H1 (cell line): ENCODE results near the gene HSDL2. TPM values are rescaled to one million over a fixed set of nuclear protein-coding genes. Genes with fewer than 3 reads are reported as not detected.

Source experiments
- CTCF ChIA-PET: fragments of 300-600 bp; sonication (Branson Sonifier 250); formaldehyde crosslinking; loops from one replicate; lab custom pipeline; 2021; ENCODE audit not compliant: partially characterized antibody; lab: Charles Lee
- POLR2A ChIA-PET: fragments of 300-600 bp; sonication (Branson Sonifier 250); formaldehyde crosslinking; loops from one replicate; lab custom pipeline; 2021; ENCODE audit warnings: inconsistent platforms; ENCODE audit not compliant: partially characterized antibody; lab: Charles Lee
- DNase-seq, 2 experiments: peaks; one replicate each; pipeline versions ENCODE4 v3.0.0 to v3.0.0-alpha.2; 2010 to 2022; ENCODE audit warnings: low spot score in 2 of 2, low read depth in 1 of 2, mixed read lengths in 1 of 2
- FAIRE-seq: peaks from 2 replicates; lab custom pipeline; 2011; peaks lifted over from hg19 to GRCh38; lab: Jason Lieb, UNC
- H2AFZ ChIP-seq: 2 replicates; pipeline ENCODE4 v1.8.1; 2012; ENCODE audit warnings: low read length, inconsistent platforms
- H2AK5ac ChIP-seq: 2 replicates; pipeline ENCODE4 v1.6.1; 2013; ENCODE audit warnings: low read depth, low read length
- H2BK120ac ChIP-seq: replicated peaks from 2 replicates; pipeline ENCODE3; 2013; ENCODE audit warnings: low read depth, low read length, inconsistent platforms
- H2BK12ac ChIP-seq: 2 replicates; pipeline ENCODE4 v1.6.1; 2013; ENCODE audit warnings: low read depth, low read length
- H2BK15ac ChIP-seq: 2 replicates; pipeline ENCODE4 v1.6.1; 2013; ENCODE audit warnings: low read length
- H2BK20ac ChIP-seq: 2 replicates; pipeline ENCODE4 v1.6.1; 2013; ENCODE audit warnings: low read length
- H2BK5ac ChIP-seq: 2 replicates; pipeline ENCODE4 v1.6.1; 2013; ENCODE audit warnings: low read depth, low read length
- H3K14ac ChIP-seq: 2 replicates; pipeline ENCODE4 v1.6.1; 2013; ENCODE audit warnings: inconsistent platforms; ENCODE audit not compliant: insufficient read length
- H3K18ac ChIP-seq: 2 replicates; pipeline ENCODE4 v1.6.1; 2013; ENCODE audit warnings: low read length; ENCODE audit errors: extremely low read depth
- H3K23ac ChIP-seq: 2 replicates; pipeline ENCODE4 v1.6.1; 2013; ENCODE audit warnings: inconsistent platforms; ENCODE audit not compliant: insufficient read length
- H3K23me2 ChIP-seq: 2 replicates; pipeline ENCODE4 v1.6.1; 2013; ENCODE audit warnings: low read depth, low read length
- H3K27ac ChIP-seq: 2 replicates; pipeline ENCODE4 v1.6.1; 2011; ENCODE audit warnings: low read depth, low read length, inconsistent platforms
- H3K27me3 ChIP-seq, 4 experiments: replicated peaks in 1 of 4; 1 replicate in 1 of 4; 2 replicates in 3 of 4; pipeline versions ENCODE4 v1.6.1 to v1.8.1; 2011 to 2013; ENCODE audit warnings: low read length in 3 of 4, mild to moderate bottlenecking in 3 of 4, inconsistent platforms in 2 of 4, mixed read lengths in 2 of 4, moderate library complexity in 1 of 4; ENCODE audit not compliant: control insufficient read depth in 3 of 4, insufficient read depth in 3 of 4; ENCODE audit errors: extremely low read depth in 1 of 4
- H3K36me3 ChIP-seq, 4 experiments: 2 replicates each; pipeline versions ENCODE4 v1.6.1 to v1.8.1; 2011 to 2013; ENCODE audit warnings: mild to moderate bottlenecking in 4 of 4, low read length in 3 of 4, moderate library complexity in 2 of 4, control low read depth in 1 of 4, inconsistent platforms in 1 of 4; ENCODE audit not compliant: insufficient read depth in 4 of 4, control insufficient read depth in 2 of 4
- H3K4ac ChIP-seq: replicated peaks from 2 replicates; pipeline ENCODE3; 2013; ENCODE audit warnings: low read length, low read depth, mixed read lengths, inconsistent platforms; ENCODE audit not compliant: insufficient read length
- H3K4me1 ChIP-seq, 4 experiments: replicated peaks in 1 of 4; 1 replicate in 1 of 4; 2 replicates in 3 of 4; pipeline versions ENCODE4 v1.6.1 to v1.8.1; 2011 to 2013; ENCODE audit warnings: low read length in 3 of 4, inconsistent platforms in 2 of 4, mixed read lengths in 1 of 4; ENCODE audit not compliant: insufficient read depth in 4 of 4, control insufficient read depth in 3 of 4
- H3K4me2 ChIP-seq, 2 experiments: 2 replicates each; pipeline versions ENCODE4 v1.6.1 to v1.8.1; 2011 to 2013; ENCODE audit warnings: low read depth in 2 of 2, low read length in 2 of 2, control low read depth in 1 of 2, inconsistent platforms in 1 of 2, mild to moderate bottlenecking in 1 of 2; ENCODE audit not compliant: insufficient read depth in 1 of 2
- H3K4me3 ChIP-seq, 4 experiments: fragments of 200-600, 300-600 bp in 1 of 4; sonication (generic), shearing (Covaris generic), sonication (Bioruptor Twin) in 1 of 4; 2 replicates each; pipeline versions ENCODE4 v1.5.1 to v1.8.1; 2011 to 2016; ENCODE audit warnings: low read length in 4 of 4, low read depth in 3 of 4, control low read depth in 2 of 4, inconsistent platforms in 2 of 4, mild to moderate bottlenecking in 2 of 4, mixed read lengths in 1 of 4, moderate library complexity in 1 of 4; ENCODE audit not compliant: insufficient read depth in 2 of 4; ENCODE audit errors: extremely low read depth in 1 of 4
- H3K56ac ChIP-seq: replicated peaks from 2 replicates; pipeline ENCODE3; 2013; ENCODE audit warnings: low read depth, mild to moderate bottlenecking, mixed read lengths, low read length, inconsistent platforms; ENCODE audit not compliant: insufficient read length
- H3K79me1 ChIP-seq: 2 replicates; pipeline ENCODE4 v1.6.1; 2013; ENCODE audit warnings: low read depth, low read length, control low read depth
- H3K79me2 ChIP-seq, 2 experiments: 2 replicates each; pipeline versions ENCODE4 v1.6.1 to v1.8.1; 2012 to 2013; ENCODE audit warnings: low read length in 2 of 2, mild to moderate bottlenecking in 2 of 2, inconsistent platforms in 1 of 2; ENCODE audit not compliant: insufficient read depth in 2 of 2, control insufficient read depth in 1 of 2
- H3K9ac ChIP-seq, 4 experiments: replicated peaks in 1 of 4; 1 replicate in 1 of 4; 2 replicates in 3 of 4; pipeline versions ENCODE4 v1.6.1 to v1.8.1; 2011 to 2013; ENCODE audit warnings: low read depth in 3 of 4, low read length in 3 of 4, control low read depth in 2 of 4, mild to moderate bottlenecking in 2 of 4, moderate library complexity in 2 of 4, inconsistent platforms in 1 of 4; ENCODE audit errors: extremely low read depth in 1 of 4
- H3K9me3 ChIP-seq, 2 experiments: 2 replicates each; pipeline versions ENCODE4 v1.6.1 to v1.8.1; 2012 to 2013; ENCODE audit warnings: mild to moderate bottlenecking in 2 of 2, moderate library complexity in 2 of 2, control low read depth in 1 of 2, inconsistent platforms in 1 of 2, low read depth in 1 of 2, low read length in 1 of 2, mixed read lengths in 1 of 2; ENCODE audit not compliant: insufficient read depth in 2 of 2
- H4K20me1 ChIP-seq, 2 experiments: replicated peaks in 1 of 2; 2 replicates each; pipeline versions ENCODE3 to v1.8.1; 2011 to 2013; ENCODE audit warnings: inconsistent platforms in 2 of 2, low read length in 2 of 2, mild to moderate bottlenecking in 1 of 2; ENCODE audit not compliant: insufficient read depth in 2 of 2, control insufficient read depth in 1 of 2
- H4K5ac ChIP-seq: 2 replicates; pipeline ENCODE4 v1.6.1; 2013; ENCODE audit warnings: low read length, low read depth, mixed read lengths, inconsistent platforms; ENCODE audit not compliant: insufficient read length
- H4K8ac ChIP-seq: 2 replicates; pipeline ENCODE4 v1.8.0; 2013; ENCODE audit warnings: mild to moderate bottlenecking, moderate library complexity, low read length, inconsistent platforms; ENCODE audit not compliant: insufficient read depth; ENCODE audit errors: extremely low read depth
- H4K91ac ChIP-seq: replicated peaks from 2 replicates; pipeline ENCODE3; 2013; ENCODE audit warnings: low read length, mixed read lengths, inconsistent platforms; ENCODE audit not compliant: insufficient read length
- ATF3 ChIP-seq: IDR thresholded peaks from 2 replicates; pipeline ENCODE4 v1.6.1; 2011; ENCODE audit warnings: low read depth, mild to moderate bottlenecking, low read length; ENCODE audit not compliant: insufficient read depth
- BRCA1 ChIP-seq: IDR thresholded peaks from 2 replicates; pipeline ENCODE4 v1.6.1; 2012; ENCODE audit warnings: low read depth, low read length, improper control_type of control experiment
- EP300 ChIP-seq, 2 experiments: IDR thresholded peaks; 1 replicate in 1 of 2; 2 replicates in 1 of 2; pipeline ENCODE4 v1.6.1; 2011 to 2012; ENCODE audit warnings: low read depth in 2 of 2, low read length in 2 of 2, mild to moderate bottlenecking in 2 of 2, borderline replicate concordance in 1 of 2, inconsistent platforms in 1 of 2, moderate library complexity in 1 of 2
- EZH2 ChIP-seq: fragments of 200-600 bp; sonication (generic); IDR thresholded peaks from 2 replicates; pipeline ENCODE4 v1.7.1; 2012; ENCODE audit warnings: low read depth, mild to moderate bottlenecking, moderate library complexity, low read length, inconsistent platforms; ENCODE audit not compliant: severe bottlenecking
- FOSL1 ChIP-seq: IDR thresholded peaks from 2 replicates; pipeline ENCODE4 v1.6.1; 2011; ENCODE audit warnings: mild to moderate bottlenecking, low read depth, low read length, moderate library complexity; ENCODE audit not compliant: insufficient read depth
- GTF2F1 ChIP-seq: IDR thresholded peaks from 2 replicates; pipeline ENCODE4 v1.6.1; 2012; ENCODE audit warnings: low read depth, low read length, improper control_type of control experiment, borderline replicate concordance
- KDM5A ChIP-seq: fragments of 200-600 bp; IDR thresholded peaks from 2 replicates; pipeline ENCODE4 v1.7.1; 2012; ENCODE audit warnings: mild to moderate bottlenecking, low read length, inconsistent platforms, mixed read lengths
- MAX ChIP-seq: IDR thresholded peaks from 2 replicates; pipeline ENCODE4 v1.6.1; 2012; ENCODE audit warnings: inconsistent platforms
- NANOG ChIP-seq: IDR thresholded peaks from 2 replicates; pipeline ENCODE4 v1.6.1; 2011; ENCODE audit warnings: low read length, low read depth, mild to moderate bottlenecking, inconsistent platforms; ENCODE audit not compliant: insufficient read depth, poor library complexity, severe bottlenecking
- PHF8 ChIP-seq: fragments of 200-600 bp; sonication (generic); conservative IDR thresholded peaks from 2 replicates; pipeline ENCODE4 v1.7.1; 2012; ENCODE audit warnings: low read depth, mild to moderate bottlenecking, inconsistent platforms, low read length, moderate library complexity
- RFX5 ChIP-seq: IDR thresholded peaks from 2 replicates; pipeline ENCODE4 v1.6.1; 2011; ENCODE audit warnings: low read depth, low read length, improper control_type of control experiment, borderline replicate concordance
- SP4 ChIP-seq: IDR thresholded peaks from 2 replicates; pipeline ENCODE4 v1.6.1; 2012; ENCODE audit warnings: low read length, inconsistent platforms
- whole genome bisulfite sequencing, 2 experiments: shearing (Covaris generic) in 1 of 2; methylation state at CpG; one replicate each; pipeline versions ENCODE4 v1.1.6 to v1.1.7; 2013 to 2015; ENCODE audit warnings: low lambda C conversion rate in 2 of 2, mixed read lengths in 2 of 2, inconsistent platforms in 1 of 2, low coverage in 1 of 2, missing lambda C conversion rate in 1 of 2; ENCODE audit not compliant: insufficient replicate concordance in 2 of 2, insufficient coverage in 1 of 2, insufficient read length in 1 of 2; ENCODE audit errors: extremely low coverage in 1 of 2, missing lambda C conversion rate in 1 of 2; 5-methylcytosine and 5-hydroxymethylcytosine counted together
- polyA plus RNA-seq, 7 experiments: library from polyadenylated mRNA; depleted of rRNA in 3 of 7; stranded (reverse) in 5 of 7; unstranded in 2 of 7; fragments of >200 nt in 5 of 7; fragments of 200-250 nt in 2 of 7; gene quantifications; 1 replicate in 5 of 7; 2 replicates in 1 of 7; 4 replicates in 1 of 7; pipeline versions ENCODE4 v1.2.1 to v1.2.3, GENCODE V29; 2011 to 2013; ENCODE audit warnings: missing spikeins in 2 of 7, mixed read lengths in 2 of 7
- total RNA-seq: library from RNA; stranded (reverse); fragmentation: NEBNext Ultra II Directional; extraction: Animal tissue kit (Norgen Biotek cat#: 25700); gene quantifications from 2 replicates; pipeline ENCODE4 v1.2.1, GENCODE V29; 2021

The HSDL2 gene
- total and polyA plus RNA-seq, 2 of the 8 experiments (the other 6 are each of a cell fraction or from before 2014, with no cell fraction given): 6.6 to 15.4 TPM

GRCh38 chr9:112337547-112337946, 42.4 kb upstream of the HSDL2 start:
- no peak overlapping the region for H2AFZ ChIP-seq
- no peak for TF ChIP-seq EZH2
- TF ChIP-seq RFX5: no peak
- TF ChIP-seq BRCA1: no peak
- no peak for TF ChIP-seq ATF3
- TF ChIP-seq MAX: no peak
- TF ChIP-seq GTF2F1: no peak
- no peak for TF ChIP-seq FOSL1
- no peak for TF ChIP-seq KDM5A
- no peak for TF ChIP-seq NANOG
- no peak for TF ChIP-seq EP300 (IDR thresholded peaks at IDR 0.05; ENCODE audit: borderline replicate concordance in 1 of 2, low read depth in 2 of 2, low read length in 2 of 2)
- TF ChIP-seq SP4: no peak
- no peak for TF ChIP-seq PHF8

More at GRCh38 chr9:112337547-112337946, 42.4 kb upstream of the HSDL2 start:
- H2BK12ac ChIP-seq: no peak overlapping the region
- no peak overlapping the region for H3K18ac ChIP-seq
- no peak overlapping the region for H3K14ac ChIP-seq
- 92% methylated on average over 1 of the region's 1 CpG; no CpG with 5 or more reads in 1 of the 2 experiments for WGBS, 2 experiments
- H3K56ac ChIP-seq: no peak overlapping the region
- H4K8ac ChIP-seq: no peak overlapping the region
- H3K36me3 ChIP-seq: no peaks in the 10 kb centered on the region
- no peaks in the 10 kb centered on the region for H3K79me1 ChIP-seq
- H3K23me2 ChIP-seq: peaks cover 2% of the 10 kb centered on the region; the same call in 1 of the 2 replicates
- no peak overlapping the region for H2BK15ac ChIP-seq
- H2AK5ac ChIP-seq: no peak overlapping the region
- H3K9me3 ChIP-seq: no peaks in the 10 kb centered on the region
- DNase-seq (no peak), FAIRE-seq (no peak)
- no peak overlapping the region for H4K5ac ChIP-seq
- CTCF ChIA-PET: interaction anchor here (0.9 to 2.0 kb wide), 5 partner anchors 23 to 228 kb away, joined by 3 to 5 read pairs (median 4); no protein-coding TSS in a partner anchor
- H4K20me1 ChIP-seq: peaks cover 0 to 1% of the 10 kb centered on the region in 2 experiments
- H3K9ac ChIP-seq: no peak overlapping the region
- H3K4me2 ChIP-seq: no peak overlapping the region
- no peak overlapping the region for H3K23ac ChIP-seq
- H3K4me1 ChIP-seq: peaks cover 0 to 2% (median 0%) of the 10 kb centered on the region in 4 experiments; a peak in 1 of 7 replicates
- H2BK20ac ChIP-seq: no peak overlapping the region
- POLR2A ChIA-PET: no interaction called here
- no peak overlapping the region for H4K91ac ChIP-seq
- no peak overlapping the region for H3K27ac ChIP-seq
- H2BK120ac ChIP-seq: no peak overlapping the region
- H3K4me3 ChIP-seq: no peak overlapping the region
- H3K27me3 ChIP-seq: no peaks in the 10 kb centered on the region
- no peak overlapping the region for H2BK5ac ChIP-seq
- H3K79me2 ChIP-seq: 0 out of 4 replicates have a peak, but pooled peaks cover 0 to under 1% of the 10 kb centered on the region in 2 experiments
- no peak overlapping the region for H3K4ac ChIP-seq
